Measurements from ENCODE around the gene CLDN3.

DNA sequence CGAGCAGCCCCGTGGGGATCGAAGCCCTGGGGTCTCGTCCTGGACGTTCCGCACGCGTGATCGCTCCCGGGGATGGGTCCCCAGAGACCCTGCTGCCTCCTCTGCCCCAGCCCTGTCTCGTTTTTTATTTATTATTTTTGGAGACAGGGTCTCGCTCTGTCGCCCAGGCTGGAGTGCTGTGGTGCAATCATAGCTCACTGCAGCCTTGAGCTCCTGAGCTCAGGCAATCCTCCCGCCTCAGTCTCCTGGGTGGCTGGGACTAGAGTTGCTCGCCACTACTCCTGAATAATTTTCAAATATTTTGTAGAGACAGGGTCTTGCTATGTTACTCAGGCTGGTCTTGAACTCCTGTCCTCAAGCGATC lies 50.3 kb downstream of the CLDN3 start:
- TF ChIP-seq, protein P1, sequence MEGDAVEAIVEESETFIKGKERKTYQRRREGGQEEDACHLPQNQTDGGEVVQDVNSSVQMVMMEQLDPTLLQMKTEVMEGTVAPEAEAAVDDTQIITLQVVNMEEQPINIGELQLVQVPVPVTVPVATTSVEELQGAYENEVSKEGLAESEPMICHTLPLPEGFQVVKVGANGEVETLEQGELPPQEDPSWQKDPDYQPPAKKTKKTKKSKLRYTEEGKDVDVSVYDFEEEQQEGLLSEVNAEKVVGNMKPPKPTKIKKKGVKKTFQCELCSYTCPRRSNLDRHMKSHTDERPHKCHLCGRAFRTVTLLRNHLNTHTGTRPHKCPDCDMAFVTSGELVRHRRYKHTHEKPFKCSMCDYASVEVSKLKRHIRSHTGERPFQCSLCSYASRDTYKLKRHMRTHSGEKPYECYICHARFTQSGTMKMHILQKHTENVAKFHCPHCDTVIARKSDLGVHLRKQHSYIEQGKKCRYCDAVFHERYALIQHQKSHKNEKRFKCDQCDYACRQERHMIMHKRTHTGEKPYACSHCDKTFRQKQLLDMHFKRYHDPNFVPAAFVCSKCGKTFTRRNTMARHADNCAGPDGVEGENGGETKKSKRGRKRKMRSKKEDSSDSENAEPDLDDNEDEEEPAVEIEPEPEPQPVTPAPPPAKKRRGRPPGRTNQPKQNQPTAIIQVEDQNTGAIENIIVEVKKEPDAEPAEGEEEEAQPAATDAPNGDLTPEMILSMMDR (conservative IDR thresholded peaks at IDR 0.05; ENCODE audit: low read depth, low read length): no peak
- no peak for TF ChIP-seq EZH2 (IDR thresholded peaks at IDR 0.05; ENCODE audit: low read length, unreplicated experiment)
- TF ChIP-seq EZH2phosphoT487 (IDR thresholded peaks at IDR 0.05; ENCODE audit: borderline replicate concordance, low read length): no peak
